Activated naive CD4-positive, alpha-beta T cell (primary cell): ENCODE measurements around the gene C22orf23.

Experiments
- DNase-seq, 4 experiments: peaks; one replicate each; lab custom pipeline; 2025; lab: John Stamatoyannopoulos, UW

Gene C22orf23

GRCh38 chr22:37898441-37899181, 54.8 kb downstream of the C22orf23 start:
- DNase-seq, result no peak

DNA sequence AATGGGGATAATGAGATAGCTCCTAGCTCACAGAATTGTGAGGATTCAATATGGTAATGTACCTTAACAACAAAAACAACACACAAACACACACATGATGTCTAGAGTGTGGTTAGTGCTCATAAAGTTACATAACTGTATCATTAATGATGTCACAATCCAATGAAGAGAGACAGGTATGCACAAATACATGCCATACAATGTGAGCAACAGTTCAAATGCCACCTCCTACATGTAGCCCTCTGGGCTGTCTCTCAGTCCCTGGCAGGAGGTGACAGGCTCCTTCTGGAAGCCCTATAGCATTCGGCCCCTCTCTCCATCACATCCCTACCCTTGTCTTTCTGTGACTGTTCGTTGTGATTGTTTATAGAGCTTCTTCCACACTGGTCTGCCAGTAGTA, 55.6 kb downstream of the C22orf23 start:
- no peak for DNase-seq

GRCh38 chr22:37896939-37897338, 56.5 kb downstream of the C22orf23 start:
- DNase-seq, result no peak

- DNase-seq, result peak in 1 of 4 experiments; percentile 16
Measured at GRCh38 chr22:37896181-37896592, 57.2 kb downstream of the C22orf23 start.

GRCh38 chr22:37894939-37895670, 58.3 kb downstream of the C22orf23 start:
- DNase-seq, result no peak

DNA sequence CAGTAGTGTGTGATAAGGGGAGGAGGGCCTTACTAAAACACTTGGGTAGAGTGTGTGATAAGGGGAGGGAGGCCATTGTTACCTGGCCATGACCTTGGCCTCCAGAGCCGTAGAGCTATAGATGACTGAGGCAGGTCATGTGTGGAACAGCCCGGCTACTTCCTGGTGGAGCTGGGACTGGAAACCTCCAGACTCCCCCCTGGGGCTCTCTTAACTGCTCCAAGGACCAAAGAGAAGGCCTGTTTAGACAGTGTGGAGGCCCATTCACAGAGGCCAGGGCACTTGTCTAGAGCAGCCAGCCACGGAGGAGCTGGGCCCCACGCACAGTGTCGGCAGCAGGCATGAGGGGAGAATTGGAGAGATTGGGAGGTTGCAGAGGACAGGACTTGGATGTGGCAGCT, 59.8 kb downstream of the C22orf23 start:
- DNase-seq, result no peak
